Fibroblast of the aortic adventitia (primary cell): Measurements from ENCODE around the gene RIOK3. TPM values are rescaled to one million over a fixed set of nuclear protein-coding genes. Genes with fewer than 3 reads are reported as not detected.
A peak's percentile ranks its signal among the peaks of the same experiment; 100 is the strongest.

Experiments used
- DNase-seq: peaks from one replicate; pipeline ENCODE4 v3.0.0-alpha.2; 2010; ENCODE audit warnings: low read depth
- H3K4me3 ChIP-seq: 2 replicates; pipeline ENCODE4 v1.5.1; 2011; ENCODE audit warnings: low read depth, mild to moderate bottlenecking, control low read depth, low read length, moderate library complexity
- small RNA-seq: library from RNA; depleted of rRNA; stranded (forward); fragments of <200 nt; gene quantifications from one replicate; pipeline ENCODE3, GENCODE V24; 2012
- total RNA-seq: library from RNA; depleted of rRNA; stranded (reverse); fragments of >200 nt; gene quantifications from 2 replicates; pipeline ENCODE4 v1.2.3, GENCODE V29; 2012; ENCODE audit warnings: low replicate concordance
- TF ChIP-seq, protein P1 (sequence below): IDR thresholded peaks from 2 replicates; pipeline ENCODE4 v1.5.1; 2011; ENCODE audit warnings: mild to moderate bottlenecking, low read length, control low read depth, inconsistent platforms; ENCODE audit not compliant: insufficient read depth

The RIOK3 gene
- total RNA-seq, 1 donor, result 89.3 TPM

DNA sequence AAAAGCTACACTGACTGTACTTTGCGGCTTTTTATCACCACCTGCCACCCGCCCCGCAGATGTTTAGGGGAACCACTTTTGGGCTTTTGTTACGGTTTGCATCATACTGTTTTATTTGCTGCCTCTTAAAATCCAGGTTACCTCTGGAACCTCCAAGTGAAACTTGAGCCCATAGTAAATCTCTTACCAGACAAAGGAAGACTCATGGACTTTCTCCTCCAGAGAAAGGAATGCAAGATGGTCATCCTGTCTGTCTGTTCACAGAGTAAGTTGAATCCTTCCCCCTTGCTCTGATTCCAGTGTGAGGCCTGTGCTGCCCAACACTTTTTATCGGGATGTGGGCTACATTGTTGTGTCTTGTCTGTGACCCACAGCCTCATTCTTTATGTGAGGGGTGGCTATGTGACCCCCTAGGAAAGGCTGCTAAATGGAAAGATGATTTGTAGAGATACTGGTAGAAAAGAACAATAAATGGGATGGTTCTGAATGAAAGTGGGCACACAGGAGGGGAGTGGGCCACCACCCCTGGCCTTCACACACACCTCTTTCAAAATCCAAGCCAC, 73.5 kb downstream of the RIOK3 start:
- no peak for DNase-seq
- no peak overlapping the region for H3K4me3 ChIP-seq
- TF ChIP-seq, protein P1, sequence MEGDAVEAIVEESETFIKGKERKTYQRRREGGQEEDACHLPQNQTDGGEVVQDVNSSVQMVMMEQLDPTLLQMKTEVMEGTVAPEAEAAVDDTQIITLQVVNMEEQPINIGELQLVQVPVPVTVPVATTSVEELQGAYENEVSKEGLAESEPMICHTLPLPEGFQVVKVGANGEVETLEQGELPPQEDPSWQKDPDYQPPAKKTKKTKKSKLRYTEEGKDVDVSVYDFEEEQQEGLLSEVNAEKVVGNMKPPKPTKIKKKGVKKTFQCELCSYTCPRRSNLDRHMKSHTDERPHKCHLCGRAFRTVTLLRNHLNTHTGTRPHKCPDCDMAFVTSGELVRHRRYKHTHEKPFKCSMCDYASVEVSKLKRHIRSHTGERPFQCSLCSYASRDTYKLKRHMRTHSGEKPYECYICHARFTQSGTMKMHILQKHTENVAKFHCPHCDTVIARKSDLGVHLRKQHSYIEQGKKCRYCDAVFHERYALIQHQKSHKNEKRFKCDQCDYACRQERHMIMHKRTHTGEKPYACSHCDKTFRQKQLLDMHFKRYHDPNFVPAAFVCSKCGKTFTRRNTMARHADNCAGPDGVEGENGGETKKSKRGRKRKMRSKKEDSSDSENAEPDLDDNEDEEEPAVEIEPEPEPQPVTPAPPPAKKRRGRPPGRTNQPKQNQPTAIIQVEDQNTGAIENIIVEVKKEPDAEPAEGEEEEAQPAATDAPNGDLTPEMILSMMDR, result no peak

DNA sequence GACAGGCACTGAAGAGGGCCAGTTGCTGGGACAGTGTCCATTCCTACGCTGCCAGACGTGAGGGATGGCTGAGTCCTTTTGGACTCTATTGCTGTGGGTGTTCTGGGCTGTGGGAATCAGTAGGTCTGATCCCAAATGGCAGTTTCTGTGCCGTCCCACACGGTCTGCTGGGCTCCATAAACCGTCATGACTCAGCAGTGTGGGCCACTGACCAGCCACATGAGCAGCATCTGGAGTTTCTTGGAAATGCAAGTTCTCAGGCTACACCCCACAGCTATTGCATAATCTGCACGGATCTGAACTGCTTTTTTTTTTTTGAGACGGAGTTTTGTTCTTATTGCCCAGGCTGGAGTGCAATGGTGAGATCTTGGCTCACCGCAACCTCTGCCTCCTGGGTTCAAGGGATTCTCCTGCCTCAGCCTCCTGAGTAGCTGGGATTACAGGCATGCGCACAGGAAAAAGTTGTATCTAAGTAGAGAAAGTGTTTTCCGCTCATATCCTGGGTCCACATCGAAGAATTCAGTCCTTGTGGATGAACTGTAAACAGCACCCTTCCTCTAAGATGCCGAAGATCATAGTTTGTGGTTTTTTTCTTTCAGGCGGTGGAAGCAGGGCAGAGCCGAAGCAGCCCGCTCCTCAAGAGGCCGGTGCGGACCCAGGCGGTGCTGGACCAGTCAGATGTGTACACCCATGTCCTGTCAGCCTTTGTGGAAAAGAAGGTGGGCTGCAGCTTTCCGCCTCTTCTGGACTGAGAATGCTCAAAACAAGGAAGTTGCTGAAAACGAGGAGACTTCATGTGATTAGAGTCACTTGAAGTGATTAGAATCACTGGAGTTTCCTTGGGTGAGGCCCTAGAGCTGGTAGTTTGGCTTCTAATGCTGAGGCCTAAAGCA, 75.7 kb downstream of the RIOK3 start:
- DNase-seq, result peak; percentile 83
- TF ChIP-seq, protein P1, result no peak
- no peak overlapping the region for H3K4me3 ChIP-seq

DNA sequence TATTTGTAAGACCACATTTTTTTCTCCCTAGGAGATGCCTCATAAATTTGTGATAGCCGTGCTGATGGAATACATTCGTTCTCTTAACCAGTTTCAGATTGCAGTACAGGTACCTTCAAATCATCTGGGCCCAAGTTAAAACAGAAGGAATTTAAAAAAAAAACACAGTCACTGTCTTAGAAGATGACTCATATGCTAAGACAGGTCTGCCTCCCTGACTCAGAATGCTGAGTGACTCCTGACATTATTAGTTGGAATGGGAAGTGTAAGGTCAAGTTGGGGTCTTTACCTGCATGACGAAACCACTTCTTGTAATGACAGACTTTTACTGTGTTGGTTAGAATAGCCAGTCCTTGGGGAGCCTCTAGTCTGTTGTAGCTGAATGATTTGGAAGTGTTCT, 76.5 kb downstream of the RIOK3 start:
- no peak overlapping the region for H3K4me3 ChIP-seq
- peak; percentile 32 for DNase-seq
- TF ChIP-seq, protein P1, result no peak

DNA sequence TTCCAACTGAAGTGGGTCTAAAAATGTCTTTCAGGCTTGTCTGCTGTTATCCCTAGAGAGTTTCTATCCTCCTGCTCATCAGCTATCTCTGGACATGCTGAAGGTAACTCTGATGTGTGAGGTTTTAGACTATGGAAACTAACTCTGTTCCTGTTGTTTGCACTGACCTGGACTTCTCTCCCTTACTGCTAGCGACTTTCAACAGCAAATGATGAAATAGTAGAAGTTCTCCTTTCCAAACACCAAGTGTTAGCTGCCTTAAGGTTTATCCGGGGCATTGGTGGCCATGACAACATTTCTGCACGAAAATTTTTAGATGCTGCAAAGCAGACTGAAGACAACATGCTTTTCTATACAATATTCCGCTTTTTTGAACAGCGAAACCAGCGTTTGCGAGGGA, 77.1 kb downstream of the RIOK3 start:
- H3K4me3 ChIP-seq, result no peak overlapping the region
- DNase-seq, result no peak
- TF ChIP-seq, protein P1, result no peak

- H3K4me3 ChIP-seq, result no peak overlapping the region
- DNase-seq, result no peak
- TF ChIP-seq, protein P1, result no peak
These were observed 78.8 kb downstream of the RIOK3 start for GRCh38 chr18:23531912-23532311.

Small RNA genes lying within 50 kb of the gene (small RNA-seq; reads per million reads assigned to genes)
- gene AC026634.1 (not detected), gene RF00019 (not detected)

Other genes with a start within 250 kb of the RIOK3 start
- gene RMC1, start 50.2 kb downstream of the RIOK3 start, total RNA-seq, result 21.3 and 22.7 TPM in 2 replicates
- gene NPC1, start 133.2 kb downstream of the RIOK3 start, total RNA-seq, result 27.6 and 51.3 TPM in 2 replicates
- gene ANKRD29, start 209.6 kb downstream of the RIOK3 start, total RNA-seq, result 6.1 and 17.4 TPM in 2 replicates
- gene LAMA3, start 236.2 kb downstream of the RIOK3 start, total RNA-seq, result 5.1 and 15.7 TPM in 2 replicates